ENCODE measurements around the gene CCL13.

- TF ChIP-seq POLR2A (IDR thresholded peaks at IDR 0.05) = no peak
- TF ChIP-seq CTCF (IDR thresholded peaks at IDR 0.05) = no peak
These were observed 19.2 kb downstream of the CCL13 start for GRCh38 chr17:34375426-34375997.

All from esophagus squamous epithelium (tissue), 4 donors.